ENCODE data around the gene FRAT1. TPM values are rescaled to one million over a fixed set of nuclear protein-coding genes. Genes with fewer than 3 reads are reported as not detected.

The FRAT1 gene
- total and polyA plus RNA-seq, 2 donors (not counting 1 experiment from before 2014, with no cell fraction given) = 5.1 to 25.3 TPM

GRCh38 chr10:97332591-97333350 is 13.7 kb downstream of the FRAT1 start:
- ChIA-PET CTCF (interaction anchor here (0.5 to 3.8 kb wide), 6 partner anchors 11 to 54 kb away, joined by 3 to 31 read pairs (median 3); partner anchors contain the start of gene FRAT1), POLR2A (interaction anchor here (0.5 to 4.2 kb wide), 5 partner anchors 10 to 48 kb away, joined by 3 to 32 read pairs (median 4); partner anchors contain the start of gene FRAT1)
- Mint-ChIP-seq H3K27me3 (no peaks in the 10 kb centered on the region), H3K9me3 (ENCODE audit: insufficient read depth) (no peaks in the 10 kb centered on the region), H3K4me1 (peaks cover 38% of the 10 kb centered on the region), H3K27ac (peak overlapping the region; percentile 88), H3K4me3 (peak overlapping the region; percentile 88)
- H3K9me3 ChIP-seq (ENCODE audit: control extremely low read depth in 1 of 3, control insufficient read depth in 2 of 3, insufficient read depth in 1 of 3, low read length in 2 of 3) = no peaks in the 10 kb centered on the region
- peak overlapping the region; percentile 60 to 86 (median 74) for H3K4me3 ChIP-seq (ENCODE audit: control extremely low read depth in 1 of 5, extremely low read depth in 1 of 5, insufficient read depth in 1 of 5, low read depth in 2 of 5, low read length in 4 of 5)
- peak overlapping the region; percentile 40 for H2AFZ ChIP-seq (ENCODE audit: insufficient read depth, low read depth, low read length, poor library complexity, severe bottlenecking)
- H3K36me3 ChIP-seq (replicated peaks in 1 of 2; ENCODE audit: control extremely low read depth in 1 of 2, control insufficient read depth in 1 of 2, extremely low read depth in 1 of 2, insufficient read depth in 2 of 2, low read length in 1 of 2) = peaks cover 8 to 21% of the 10 kb centered on the region in 2 experiments
- peak overlapping the region; percentile 83 for H3K4me2 ChIP-seq (replicated peaks; ENCODE audit: low read depth, low read length, poor library complexity, severe bottlenecking)
- TF ChIP-seq EZH2 (IDR thresholded peaks at IDR 0.05; ENCODE audit: borderline replicate concordance, insufficient read depth, low read depth, low read length, poor library complexity, severe bottlenecking) (no peak), CTCF (IDR thresholded peaks at IDR 0.05) (no peak)
- DNase-seq = no peak
- H3K27me3 ChIP-seq (replicated peaks in 1 of 4; ENCODE audit: control extremely low read depth in 1 of 4, control insufficient read depth in 3 of 4, insufficient read depth in 4 of 4, low read length in 3 of 4) = no peaks in the 10 kb centered on the region
- ATAC-seq (ENCODE audit: low read depth) = no peak
- peaks cover 38% of the 10 kb centered on the region for H3K79me2 ChIP-seq (ENCODE audit: control insufficient read depth, insufficient read depth, low read length)
- H3K27ac ChIP-seq (ENCODE audit: low read length in 2 of 2) = peak overlapping the region in 1 of 2 donors; percentile 56
- intact Hi-C loops (cut with micrococcal nuclease) = loop anchor here (1.0 kb wide), 1 partner anchor 12 kb away; no protein-coding TSS in a partner anchor
- 49% methylated on average over 16 of the region's 18 CpGs for WGBS (ENCODE audit: insufficient coverage)
- peak overlapping the region; percentile 85 for H3K9ac ChIP-seq (ENCODE audit: low read length)
- peaks cover 41% of the 10 kb centered on the region for H4K20me1 ChIP-seq (ENCODE audit: control insufficient read depth, insufficient read depth, low read length, poor library complexity, severe bottlenecking)
- H3K4me1 ChIP-seq (ENCODE audit: control insufficient read depth in 2 of 2, insufficient read depth in 2 of 2, low read length in 2 of 2) = peaks cover 29 to 30% of the 10 kb centered on the region in 2 donors

DNA sequence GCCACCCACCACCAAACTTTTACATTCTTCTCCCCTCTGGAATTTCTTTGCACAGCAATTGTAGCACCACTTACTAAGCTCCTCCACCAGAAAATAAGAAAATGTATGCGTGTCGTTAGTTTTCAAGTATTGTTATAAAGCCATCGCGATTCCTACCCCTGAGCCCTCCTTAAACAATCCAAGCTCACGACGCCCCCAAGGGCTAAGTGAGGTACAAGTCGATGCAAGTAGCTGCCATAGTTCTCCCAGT is 14.2 kb downstream of the FRAT1 start:
- Histone ChIP-seq H3K27ac (ENCODE audit: low read length in 2 of 2) (peak overlapping the region in 1 of 2 donors; percentile 56), H3K4me2 (replicated peaks; ENCODE audit: low read depth, low read length, poor library complexity, severe bottlenecking) (peak overlapping the region; percentile 83), H2AFZ (ENCODE audit: insufficient read depth, low read depth, low read length, poor library complexity, severe bottlenecking) (peak overlapping the region; percentile 40), H3K79me2 (ENCODE audit: control insufficient read depth, insufficient read depth, low read length) (peaks cover 38% of the 10 kb centered on the region), H3K4me1 (ENCODE audit: control insufficient read depth in 2 of 2, insufficient read depth in 2 of 2, low read length in 2 of 2) (peaks cover 29 to 30% of the 10 kb centered on the region in 2 donors), H4K20me1 (ENCODE audit: control insufficient read depth, insufficient read depth, low read length, poor library complexity, severe bottlenecking) (peaks cover 38% of the 10 kb centered on the region), H3K27me3 (replicated peaks in 1 of 4; ENCODE audit: control extremely low read depth in 1 of 4, control insufficient read depth in 3 of 4, insufficient read depth in 4 of 4, low read length in 3 of 4) (no peaks in the 10 kb centered on the region), H3K9me3 (ENCODE audit: control extremely low read depth in 1 of 3, control insufficient read depth in 2 of 3, insufficient read depth in 1 of 3, low read length in 2 of 3) (no peaks in the 10 kb centered on the region), H3K9ac (ENCODE audit: low read length) (peak overlapping the region; percentile 85), H3K4me3 (ENCODE audit: control extremely low read depth in 1 of 5, extremely low read depth in 1 of 5, insufficient read depth in 1 of 5, low read depth in 2 of 5, low read length in 4 of 5) (peak overlapping the region; percentile 60 to 86 (median 74)), H3K36me3 (replicated peaks in 1 of 2; ENCODE audit: control extremely low read depth in 1 of 2, control insufficient read depth in 1 of 2, extremely low read depth in 1 of 2, insufficient read depth in 2 of 2, low read length in 1 of 2) (peaks cover 5 to 20% of the 10 kb centered on the region in 2 experiments)
- no peaks in the 10 kb centered on the region for H3K9me3 Mint-ChIP-seq (ENCODE audit: insufficient read depth)
- H3K4me3 Mint-ChIP-seq = peak overlapping the region; percentile 88
- TF ChIP-seq EZH2 (IDR thresholded peaks at IDR 0.05; ENCODE audit: borderline replicate concordance, insufficient read depth, low read depth, low read length, poor library complexity, severe bottlenecking) (no peak), CTCF (IDR thresholded peaks at IDR 0.05) (no peak)
- intact Hi-C loops (cut with micrococcal nuclease) = loop anchor here (1.0 kb wide), 1 partner anchor 13 kb away; no protein-coding TSS in a partner anchor
- peak overlapping the region; percentile 88 for H3K27ac Mint-ChIP-seq
- DNase-seq (no peak), ATAC-seq (ENCODE audit: low read depth) (no peak)
- CTCF ChIA-PET = interaction anchor here (0.5 to 3.8 kb wide), 6 partner anchors 12 to 55 kb away, joined by 3 to 31 read pairs (median 3); partner anchors contain the start of gene FRAT1
- 1% methylated on average over 5 of the region's 7 CpGs for WGBS (ENCODE audit: insufficient coverage)
- H3K27me3 Mint-ChIP-seq = no peaks in the 10 kb centered on the region
- peaks cover 35% of the 10 kb centered on the region for H3K4me1 Mint-ChIP-seq
- POLR2A ChIA-PET = interaction anchor here (1.1 to 4.2 kb wide), 3 partner anchors 11 to 14 kb away, joined by 3 to 32 read pairs (median 3); partner anchors contain the start of gene FRAT1
